Middle frontal gyrus (tissue), 1 donor: Measurements from ENCODE around the gene MYBPC2.

Source experiments
- DNase-seq: peaks from one replicate; pipeline ENCODE4 v3.0.0-alpha.2; 2015; ENCODE audit warnings: low spot score; ENCODE audit errors: extremely low spot score

Gene MYBPC2

DNA sequence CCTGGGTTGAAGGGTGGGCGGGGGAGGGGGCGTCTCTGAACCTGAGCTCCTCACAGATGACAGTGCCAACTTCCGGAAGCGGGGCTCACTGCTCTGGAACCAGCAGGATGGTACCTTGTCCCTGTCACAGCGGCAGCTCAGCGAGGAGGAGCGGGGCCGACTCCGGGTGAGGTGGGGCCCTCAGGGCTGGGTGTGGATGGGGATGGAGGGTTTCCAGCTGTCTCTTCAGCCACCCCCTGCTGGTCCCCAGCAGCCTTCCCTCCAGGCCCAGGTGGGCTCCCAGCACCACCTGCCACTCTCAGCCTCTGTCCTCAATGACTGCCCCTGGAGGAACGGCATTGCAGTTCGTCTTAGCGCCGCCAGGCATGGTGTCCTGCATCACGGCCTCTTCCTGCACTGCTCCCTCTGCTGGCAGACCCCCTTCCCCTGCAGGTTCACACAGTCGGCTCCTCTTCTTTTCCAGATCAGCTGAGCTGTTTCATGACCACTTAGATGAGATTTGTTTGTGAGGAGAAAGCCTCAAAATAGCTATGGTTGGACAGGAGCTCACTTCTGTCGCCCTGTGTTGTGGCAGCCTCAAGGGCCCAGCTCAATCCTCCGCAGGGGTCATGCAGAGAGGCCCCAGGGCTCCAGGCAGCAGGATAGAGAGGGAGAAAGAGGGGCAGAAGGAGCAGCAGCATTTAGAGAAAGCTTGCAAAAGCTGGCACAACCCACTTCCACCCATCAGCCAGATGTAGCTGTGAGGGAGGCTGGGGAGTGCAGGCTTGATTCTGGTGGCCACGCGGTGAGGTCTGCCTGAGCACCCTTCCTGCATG, 46.4 kb downstream of the MYBPC2 start:
- no peak for DNase-seq

DNA sequence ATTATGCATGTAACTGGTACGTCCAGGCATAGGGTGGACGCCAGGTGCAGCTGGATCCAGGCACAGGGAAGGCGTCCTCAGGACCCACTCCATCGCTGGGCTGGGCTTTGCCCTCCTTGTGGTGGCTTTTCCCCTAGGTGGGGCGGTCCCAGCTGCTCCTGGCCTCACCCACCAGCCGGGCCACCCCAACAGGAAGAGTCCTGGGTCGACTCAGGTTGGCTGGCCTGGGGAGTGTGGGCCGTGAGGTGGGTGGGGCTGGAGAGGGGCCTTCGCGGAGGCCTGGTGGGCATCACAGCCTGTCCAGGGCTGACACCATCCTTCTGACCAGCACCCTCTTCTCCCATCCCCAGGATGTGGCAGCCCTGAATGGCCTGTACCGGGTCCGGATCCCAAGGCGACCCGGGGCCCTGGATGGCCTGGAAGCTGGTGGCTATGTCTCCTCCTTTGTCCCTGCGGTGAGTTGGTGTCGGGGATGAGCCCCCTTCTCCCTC, 47.1 kb downstream of the MYBPC2 start:
- no peak for DNase-seq

GRCh38 chr19:50480281-50481111, 47.8 kb downstream of the MYBPC2 start:
- DNase-seq: no peak

DNA sequence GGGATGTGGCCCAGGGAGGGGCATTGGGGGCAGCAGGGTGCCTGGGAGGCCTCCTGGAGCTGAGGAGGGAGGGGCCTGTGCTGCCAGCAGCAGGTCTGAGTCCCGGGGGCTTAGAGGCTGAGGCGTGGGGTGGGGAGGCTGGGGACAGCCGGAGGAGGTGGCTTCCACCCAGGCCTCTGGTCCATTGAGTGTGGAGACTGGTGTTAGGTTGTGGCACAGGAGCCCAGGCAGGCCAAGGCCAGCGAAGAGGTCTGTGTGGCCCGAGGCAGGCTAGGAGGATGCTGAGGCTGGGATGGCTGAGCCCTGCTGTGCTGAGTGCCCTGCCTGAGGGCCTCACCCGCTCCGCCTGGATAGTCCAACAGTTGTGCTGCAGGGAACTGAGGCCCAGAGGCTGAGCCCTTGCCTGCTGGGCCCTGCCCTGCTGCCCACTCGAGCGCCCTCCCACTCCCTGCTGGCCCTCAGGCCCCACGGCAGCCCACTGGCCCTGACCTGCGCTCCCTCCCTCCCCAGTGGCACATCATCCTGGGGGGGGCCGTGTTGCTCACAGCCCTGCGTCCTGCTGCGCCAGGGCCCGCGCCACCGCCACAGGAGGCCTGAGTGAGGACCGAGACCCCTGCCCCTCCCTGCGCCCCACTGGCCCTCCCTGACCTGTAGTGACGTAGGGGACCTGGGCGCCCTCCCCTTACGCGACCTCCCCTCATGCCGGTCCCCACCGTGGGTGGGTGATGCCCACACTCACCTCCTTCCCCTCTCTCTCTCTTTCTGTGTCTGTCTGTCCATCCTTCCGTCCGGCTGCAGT, 48.9 kb downstream of the MYBPC2 start:
- DNase-seq: no peak

- no peak for DNase-seq
These were observed 49.7 kb downstream of the MYBPC2 start for GRCh38 chr19:50482271-50482855.

DNA sequence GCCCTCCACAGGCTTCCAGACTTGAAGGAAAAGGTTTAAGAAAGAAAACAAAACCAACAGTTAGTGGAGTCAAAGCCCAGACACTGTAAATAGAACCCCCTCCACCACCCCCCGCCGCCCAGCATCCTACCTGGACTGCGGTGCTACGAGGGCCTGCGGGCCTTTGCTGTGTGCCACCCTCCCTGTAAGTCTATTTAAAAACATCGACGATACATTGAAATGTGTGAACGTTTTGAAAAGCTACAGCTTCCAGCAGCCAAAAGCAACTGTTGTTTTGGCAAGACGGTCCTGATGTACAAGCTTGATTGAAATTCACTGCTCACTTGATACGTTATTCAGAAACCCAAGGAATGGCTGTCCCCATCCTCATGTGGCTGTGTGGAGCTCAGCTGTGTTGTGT, 50.2 kb downstream of the MYBPC2 start:
- no peak for DNase-seq

DNA sequence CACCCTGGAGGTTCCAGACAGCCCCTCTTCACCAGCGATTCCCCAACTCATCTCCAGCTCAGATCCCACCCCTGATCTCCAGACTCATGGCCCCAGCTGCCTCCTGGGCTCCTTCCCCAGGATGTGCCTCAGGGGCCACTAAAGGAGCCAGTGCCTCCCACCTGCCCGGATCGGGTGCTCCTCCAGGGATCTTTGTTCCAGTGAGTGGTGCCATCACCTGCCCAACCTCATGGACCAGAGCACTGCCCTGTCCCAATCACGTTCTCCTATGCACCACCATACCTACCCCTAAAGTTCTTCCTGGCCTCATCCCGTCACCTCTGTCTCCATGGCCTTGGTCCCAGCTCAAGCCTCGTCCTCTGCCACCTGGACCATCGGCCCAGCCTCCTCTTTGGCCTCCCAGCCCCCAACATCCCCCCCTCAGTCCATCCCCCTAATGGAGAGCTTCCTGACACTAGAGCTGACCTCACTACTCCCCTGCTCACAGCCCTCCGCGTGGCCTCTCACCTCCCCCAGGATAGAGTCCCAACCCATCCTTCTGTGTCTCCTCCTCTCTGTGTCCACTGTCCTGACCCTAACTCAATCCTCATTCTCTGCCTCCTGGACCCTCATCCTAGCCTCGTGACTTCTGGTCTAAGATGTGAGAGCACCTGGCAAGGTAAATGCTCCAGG, 52.7 kb downstream of the MYBPC2 start:
- DNase-seq: no peak

- DNase-seq: no peak
These were observed 54.3 kb downstream of the MYBPC2 start for GRCh38 chr19:50486823-50487515.

- no peak for DNase-seq
These were observed 55.9 kb downstream of the MYBPC2 start for GRCh38 chr19:50488389-50489194.

DNA sequence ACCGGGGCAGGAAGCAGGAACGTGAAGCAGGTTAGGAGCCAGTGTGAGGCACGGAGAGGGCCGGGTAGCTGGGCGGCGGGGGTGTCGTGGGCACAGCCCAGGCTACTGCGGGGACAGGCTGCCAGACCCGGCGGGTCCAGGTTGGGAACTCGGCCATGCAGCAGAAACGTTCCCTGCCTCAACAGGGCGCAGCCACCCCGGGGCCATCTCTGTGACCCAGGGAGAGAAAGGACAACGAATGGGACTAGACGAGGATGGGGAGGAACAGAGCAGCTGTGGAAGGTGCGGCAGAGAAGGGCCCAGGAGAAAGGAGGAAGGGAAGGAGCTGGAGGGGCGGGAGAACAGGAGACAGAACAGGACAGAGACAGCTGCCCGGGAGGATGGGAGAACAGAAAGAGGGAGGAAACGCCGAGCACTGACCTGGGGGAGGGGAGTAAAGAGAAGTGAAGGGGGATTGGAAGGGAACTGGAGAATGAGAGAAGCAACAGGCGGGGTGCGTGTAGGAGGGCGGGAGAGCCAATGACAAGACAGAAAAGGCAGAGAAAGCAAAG, 56.8 kb downstream of the MYBPC2 start:
- no peak for DNase-seq

DNA sequence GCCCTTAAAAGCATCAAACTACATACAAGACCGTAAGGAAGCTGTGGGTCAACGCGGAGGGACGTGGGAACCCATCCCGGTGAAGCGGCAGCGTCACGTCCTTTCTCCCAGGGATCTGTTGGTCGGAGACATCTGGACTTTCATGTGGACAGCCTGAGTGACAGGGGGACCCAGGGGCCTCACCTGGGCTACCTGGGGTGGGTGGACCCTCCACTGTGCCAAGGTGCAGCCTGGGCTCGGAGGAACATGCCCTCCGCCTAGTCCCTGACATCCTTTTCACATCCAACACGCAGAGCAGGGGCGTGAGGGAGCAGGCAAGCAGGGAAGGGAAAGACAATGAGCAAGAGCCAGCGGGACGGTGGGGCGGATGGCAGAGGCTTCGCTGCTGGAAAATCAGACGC, 57.7 kb downstream of the MYBPC2 start:
- DNase-seq: no peak

DNA sequence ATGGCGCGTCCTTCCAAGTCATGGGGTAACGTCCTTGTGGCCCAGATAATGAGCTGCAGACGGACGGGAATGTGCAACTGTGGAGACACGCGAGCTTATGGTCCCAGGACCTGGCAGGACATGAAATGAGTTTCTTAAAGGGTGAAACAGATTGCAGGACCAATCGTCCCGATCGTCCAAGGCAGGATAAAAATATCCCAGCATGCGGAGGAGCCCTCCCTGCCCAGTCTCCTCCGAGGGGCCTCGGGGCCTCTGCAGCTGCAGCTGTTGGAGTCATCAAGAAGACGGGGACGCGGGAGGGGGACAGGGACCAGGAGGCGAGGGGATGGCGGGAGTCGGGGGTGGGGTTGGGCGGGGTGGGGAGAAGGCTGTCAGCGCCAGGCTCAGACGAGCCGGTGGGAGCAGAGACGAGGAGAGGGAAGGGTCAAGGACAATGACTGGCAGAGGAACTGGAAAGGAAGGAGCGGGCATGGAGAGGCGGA, 58.3 kb downstream of the MYBPC2 start:
- DNase-seq: no peak

DNA sequence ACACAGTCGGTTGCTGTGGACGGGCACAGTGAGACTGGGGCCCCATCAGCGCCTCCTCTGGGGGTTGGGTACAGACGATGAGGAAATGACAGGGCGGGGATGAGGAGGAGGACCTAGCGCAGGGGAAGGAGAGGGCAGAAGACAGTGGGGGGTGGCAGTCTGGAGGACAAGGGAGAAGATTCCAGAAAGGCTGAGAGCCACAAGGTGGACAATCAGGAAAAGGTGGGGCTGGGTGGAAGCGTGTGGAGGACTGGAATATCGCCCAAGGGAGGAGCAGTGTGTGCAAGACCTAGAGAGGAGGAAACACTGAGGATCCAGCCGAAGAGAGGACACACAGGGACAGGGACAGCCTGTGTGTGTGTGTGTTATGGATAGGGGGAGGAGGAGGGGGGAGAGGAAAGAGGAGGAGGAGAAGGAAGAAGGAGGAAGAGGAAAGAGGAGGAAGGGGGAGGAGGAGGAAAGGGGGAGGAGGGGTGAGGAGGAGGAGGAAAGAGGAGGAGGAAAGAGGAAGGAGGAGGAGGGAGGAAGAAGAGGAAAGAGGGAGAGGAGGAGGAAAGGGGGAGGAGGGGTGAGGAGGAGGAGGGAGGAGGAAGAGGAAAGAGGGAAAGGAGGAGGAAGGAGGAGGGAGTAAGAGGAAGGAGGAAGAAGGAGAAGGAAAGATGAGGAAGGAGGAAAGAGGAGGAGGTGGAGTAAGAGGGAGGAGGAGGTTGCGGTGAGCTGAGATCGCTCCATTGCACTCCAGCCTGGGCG, 59.8 kb downstream of the MYBPC2 start:
- no peak for DNase-seq

DNA sequence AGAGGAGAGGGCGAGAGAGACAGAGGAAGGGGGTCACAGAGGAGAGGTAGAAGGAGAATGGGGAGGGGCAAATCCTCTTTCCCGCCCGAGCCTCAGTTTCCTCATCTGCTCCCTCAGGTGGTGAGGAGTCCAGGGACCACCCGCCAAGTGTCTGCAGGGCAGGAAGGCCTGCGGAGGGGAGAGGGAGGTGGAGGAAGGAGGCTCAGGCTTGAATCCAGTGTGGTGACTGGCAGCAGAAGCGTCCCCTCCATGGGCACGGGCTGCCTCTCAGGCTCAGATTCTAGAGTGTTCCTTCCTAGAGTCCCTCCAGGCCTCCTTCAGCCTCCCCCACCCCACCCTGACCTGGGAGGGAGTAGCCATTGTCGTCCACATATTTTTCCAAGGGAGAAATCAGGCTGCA, 60.5 kb downstream of the MYBPC2 start:
- no peak for DNase-seq

GRCh38 chr19:50494186-50495019, 61.7 kb downstream of the MYBPC2 start:
- DNase-seq: no peak

DNA sequence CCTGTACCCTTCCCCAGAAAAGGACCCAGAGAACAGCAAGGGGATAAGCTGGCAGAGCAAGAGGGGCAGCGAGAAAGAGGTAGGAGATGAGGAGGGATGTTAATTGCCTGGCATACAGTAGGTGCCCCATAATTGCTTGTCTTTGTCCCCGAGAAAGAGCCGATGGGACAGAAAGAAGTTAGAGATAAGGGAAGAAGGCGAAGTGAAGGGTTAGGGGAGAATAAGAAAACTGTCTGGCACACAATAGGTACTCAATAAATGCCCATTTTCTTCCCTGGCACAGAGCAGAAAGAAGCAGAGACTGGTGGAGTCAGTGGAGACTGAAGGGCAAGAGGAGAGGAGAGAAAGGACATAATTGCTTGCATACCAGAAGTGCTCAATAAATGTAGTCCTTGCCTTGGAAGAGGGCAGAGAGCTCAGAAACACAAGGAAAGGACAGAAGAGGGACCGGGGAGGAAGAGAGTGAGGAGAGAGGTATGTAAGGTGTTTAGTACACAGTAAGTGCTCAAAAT, 62.4 kb downstream of the MYBPC2 start:
- DNase-seq: no peak
